ENCODE results near the gene BMPR1B.

BMPR1B gene

GRCh38 chr4:94757192-94758140, at the start of gene BMPR1B:
BMPR1B (plus strand) TSS chr4:94757955; CDS start chr4:95104425, 346,470 bp downstream.
- peak; percentile 77 for FAIRE-seq

DNA sequence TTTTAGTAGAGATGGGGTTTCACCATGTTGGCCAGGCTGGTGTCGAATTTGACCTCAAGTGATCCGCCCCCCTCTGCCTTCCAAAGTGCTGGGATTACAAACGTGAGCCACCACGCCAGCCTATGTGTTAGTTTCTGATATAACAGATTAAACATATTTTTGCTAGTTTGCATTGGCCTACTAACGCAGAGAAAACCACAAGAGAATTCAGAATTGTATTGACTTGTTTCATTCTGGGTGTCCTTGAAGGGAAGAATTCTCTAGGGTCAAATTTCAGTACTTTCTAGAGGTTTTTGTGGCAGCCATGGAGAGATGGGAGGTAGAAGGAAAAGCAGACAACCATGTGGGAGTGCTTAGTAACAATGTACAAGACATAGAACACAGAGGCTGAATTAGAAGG, 46.1 kb upstream of the BMPR1B start:
- FAIRE-seq = no peak

DNA sequence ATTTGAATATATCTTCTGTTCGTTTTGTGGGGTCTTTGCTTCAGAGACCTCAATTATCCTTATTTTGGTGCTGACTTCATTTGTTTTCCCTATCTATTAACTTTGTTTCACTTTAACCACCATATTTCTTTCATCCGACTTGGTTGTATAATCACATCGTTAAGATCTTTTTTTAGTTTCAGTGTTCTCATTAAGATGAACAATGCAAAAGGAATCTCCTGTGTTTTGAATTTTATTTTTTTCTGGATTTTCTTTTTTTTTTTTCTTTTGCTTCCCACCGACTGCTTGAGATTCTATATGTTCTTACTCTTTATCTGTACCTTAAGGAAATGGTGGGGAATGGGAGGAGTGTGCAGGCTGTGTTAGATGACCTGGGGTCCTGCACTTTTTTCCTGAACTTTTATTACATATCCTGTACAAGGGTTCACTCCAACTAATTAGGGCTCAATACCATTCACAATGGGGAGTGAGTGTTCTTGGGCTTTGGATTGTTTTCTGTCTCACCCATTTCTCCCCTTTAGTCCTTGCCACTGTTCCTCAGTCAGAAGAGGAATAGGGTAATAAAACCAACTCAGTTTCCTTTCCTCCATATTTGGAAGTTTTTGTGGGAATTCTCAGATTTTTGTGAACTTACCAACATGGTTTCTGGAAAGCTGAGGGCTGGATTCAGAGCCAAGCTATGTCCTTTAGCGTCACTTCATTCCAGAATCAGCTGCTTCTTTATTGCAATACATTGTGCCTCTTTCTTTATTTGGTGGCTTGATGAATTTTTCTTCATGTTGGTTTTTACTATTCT, 43.2 kb upstream of the BMPR1B start:
- no peak for FAIRE-seq

- FAIRE-seq = no peak
These were observed 42.0 kb upstream of the BMPR1B start for GRCh38 chr4:94715726-94716125.

GRCh38 chr4:94721310-94721709, 36.4 kb upstream of the BMPR1B start:
- no peak for FAIRE-seq

DNA sequence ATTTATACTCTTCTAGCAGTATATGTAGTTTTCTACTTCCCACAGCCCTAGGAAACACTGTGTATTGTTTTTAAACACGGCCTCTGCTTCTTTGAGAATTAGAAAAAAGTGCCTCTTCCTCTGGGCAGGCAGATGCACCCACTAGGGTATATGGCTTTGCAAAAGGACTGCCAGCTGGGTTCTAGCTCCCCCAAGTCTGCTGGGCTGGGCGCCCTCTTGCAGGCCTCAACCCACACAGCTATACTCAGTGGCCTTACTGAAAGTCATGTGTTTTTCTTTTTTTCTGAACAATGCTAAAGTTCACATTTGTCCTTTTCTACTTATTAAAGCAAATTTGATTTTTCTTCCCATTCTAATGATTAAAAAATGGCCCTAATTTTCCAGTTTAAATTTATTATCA, 35.5 kb upstream of the BMPR1B start:
- FAIRE-seq = no peak

DNA sequence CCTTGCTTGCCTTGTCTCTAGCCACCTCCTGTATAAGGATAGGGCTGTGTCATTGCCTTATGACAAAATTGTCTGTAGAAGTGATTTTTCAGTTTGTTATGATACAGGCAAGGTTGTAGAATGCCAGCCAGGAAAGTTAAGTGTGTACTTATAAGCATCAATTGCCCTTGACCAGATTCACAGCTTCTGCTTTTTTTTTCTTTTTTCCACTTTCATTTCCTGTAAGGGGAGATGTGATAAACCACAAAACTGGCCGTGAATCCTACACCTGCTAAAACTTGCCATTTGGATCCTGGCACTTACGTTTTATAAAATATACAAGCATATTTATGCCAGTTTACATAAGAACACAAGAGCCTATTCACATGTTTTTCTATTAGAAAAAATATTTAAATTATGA, 35.0 kb upstream of the BMPR1B start:
- FAIRE-seq = no peak

DNA sequence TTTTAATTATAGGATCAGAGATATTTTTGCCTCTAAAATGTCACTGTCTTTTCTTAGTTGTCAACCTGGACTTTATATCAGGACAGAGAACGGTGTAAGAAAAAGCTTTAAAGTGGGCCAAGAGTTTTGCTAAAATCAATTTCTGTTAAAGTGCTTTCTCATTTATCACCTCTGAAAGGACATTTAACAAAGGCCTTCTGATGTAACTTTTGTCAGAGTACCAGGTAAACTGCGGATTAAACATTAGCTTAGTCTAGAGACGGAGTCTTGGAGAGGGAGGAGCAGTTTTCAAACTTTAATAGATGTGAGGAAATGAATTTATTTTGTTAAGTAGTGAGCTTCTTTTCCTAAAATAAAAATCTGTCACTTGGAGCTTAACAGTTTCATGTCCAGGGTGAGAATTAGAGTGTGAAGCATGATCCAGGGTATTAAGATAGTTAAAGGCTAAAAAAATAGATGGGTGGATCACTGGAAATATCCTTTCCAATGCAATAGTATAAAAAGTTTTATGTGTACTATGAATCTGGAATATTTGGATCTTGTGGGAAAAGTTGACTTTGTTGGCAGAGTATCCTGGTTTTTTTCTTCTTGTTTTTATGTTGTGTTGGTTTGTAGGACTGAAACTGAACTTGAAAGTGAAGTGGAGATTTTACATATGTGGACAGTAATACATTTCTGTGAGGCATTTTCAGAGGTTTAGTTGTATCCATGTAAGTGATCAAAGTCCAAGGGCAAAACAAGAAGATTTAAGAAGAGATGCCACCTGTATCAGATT, 33.6 kb upstream of the BMPR1B start:
- no peak for FAIRE-seq

- FAIRE-seq = no peak
These were observed 31.1 kb upstream of the BMPR1B start for GRCh38 chr4:94726524-94727123.

DNA sequence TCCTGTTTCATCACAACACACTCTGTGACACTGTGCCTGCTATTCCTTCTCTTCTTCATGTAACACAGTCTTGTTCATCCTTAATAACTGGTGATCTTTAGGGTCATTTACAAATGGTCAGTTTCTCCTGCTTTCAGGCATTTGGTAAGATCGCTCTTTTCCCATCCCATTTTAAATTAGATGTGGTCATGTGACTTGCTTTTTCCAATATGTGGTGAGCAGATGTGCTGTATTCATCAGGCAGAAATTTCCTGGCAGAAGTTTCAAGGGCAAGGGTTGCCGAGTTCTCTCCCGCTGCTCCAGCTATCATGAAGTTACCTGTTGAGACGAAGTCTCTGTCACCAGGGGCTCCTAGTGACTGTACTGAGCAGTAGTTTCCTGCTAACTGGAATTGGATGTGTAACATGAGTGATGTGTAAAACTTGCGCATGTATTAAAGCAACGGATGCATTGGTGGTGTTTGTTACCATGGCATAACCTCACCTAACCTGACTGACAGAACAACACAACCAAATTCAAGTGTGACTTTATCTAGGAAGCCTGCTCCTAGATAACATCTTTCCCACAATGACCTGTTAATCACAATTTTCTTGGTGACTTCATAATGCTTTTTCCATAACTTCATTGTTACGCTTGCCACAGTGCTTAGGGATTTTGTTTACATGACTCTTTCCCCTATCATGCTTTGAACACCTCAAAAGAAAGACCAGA, 29.5 kb upstream of the BMPR1B start:
- FAIRE-seq = no peak

- no peak for FAIRE-seq
These were observed 25.4 kb upstream of the BMPR1B start for GRCh38 chr4:94732358-94732698.

DNA sequence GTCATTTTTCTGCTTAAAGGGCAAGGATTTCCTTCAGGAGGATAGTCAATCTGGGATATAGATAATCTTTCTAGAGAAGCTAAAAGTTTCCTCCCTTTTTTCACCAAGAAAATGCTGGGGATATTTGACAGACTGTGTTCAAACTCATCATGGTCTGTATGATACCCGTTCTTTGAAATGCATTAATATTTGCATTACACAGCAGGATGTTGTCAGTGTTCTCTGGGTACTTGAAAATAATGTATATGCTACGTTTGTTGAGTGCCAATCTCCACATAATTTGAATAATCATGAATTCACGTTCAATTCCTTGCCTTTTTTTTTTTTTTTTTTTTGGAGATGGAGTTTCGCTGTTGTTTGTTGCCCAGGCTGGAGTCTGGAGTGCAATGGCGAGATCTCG, 18.0 kb upstream of the BMPR1B start:
- FAIRE-seq = no peak

DNA sequence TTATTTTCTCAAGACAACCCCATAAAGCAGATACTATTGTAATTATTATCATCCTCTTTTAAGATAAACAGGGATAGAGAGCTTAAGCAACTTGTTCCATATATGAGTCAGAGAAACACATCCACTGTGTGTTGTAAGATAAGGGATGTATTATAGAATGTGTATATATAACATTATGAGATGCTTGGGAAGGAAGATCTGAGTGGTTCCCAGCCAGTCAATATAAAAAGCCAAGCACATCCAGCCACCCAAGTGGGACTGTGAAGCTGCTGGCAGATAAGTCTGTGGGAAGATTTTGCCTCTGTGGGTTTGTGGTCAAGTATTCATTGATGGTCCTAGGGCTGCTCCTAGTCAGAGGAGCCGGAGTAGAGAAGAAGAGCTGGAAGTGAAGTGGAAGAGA, 16.5 kb upstream of the BMPR1B start:
- no peak for FAIRE-seq

DNA sequence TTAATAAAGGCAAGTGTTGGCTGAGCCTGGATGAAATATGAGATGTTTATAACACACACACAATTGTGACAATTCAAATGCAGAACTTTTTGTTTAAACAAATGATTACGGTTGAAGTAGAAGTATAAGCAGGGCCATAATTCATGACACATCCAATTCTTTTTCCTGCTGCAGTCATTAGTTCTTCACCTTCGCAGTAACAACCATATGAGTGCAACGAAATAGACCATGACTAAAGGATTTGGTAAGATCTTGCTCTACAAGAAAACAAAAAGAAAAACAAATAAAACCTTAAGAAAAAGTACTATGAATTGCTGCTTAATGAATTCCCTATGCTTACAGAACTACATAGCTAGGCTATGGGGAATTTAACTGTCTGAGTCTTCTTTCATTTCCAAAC, 13.9 kb upstream of the BMPR1B start:
- FAIRE-seq = no peak

DNA sequence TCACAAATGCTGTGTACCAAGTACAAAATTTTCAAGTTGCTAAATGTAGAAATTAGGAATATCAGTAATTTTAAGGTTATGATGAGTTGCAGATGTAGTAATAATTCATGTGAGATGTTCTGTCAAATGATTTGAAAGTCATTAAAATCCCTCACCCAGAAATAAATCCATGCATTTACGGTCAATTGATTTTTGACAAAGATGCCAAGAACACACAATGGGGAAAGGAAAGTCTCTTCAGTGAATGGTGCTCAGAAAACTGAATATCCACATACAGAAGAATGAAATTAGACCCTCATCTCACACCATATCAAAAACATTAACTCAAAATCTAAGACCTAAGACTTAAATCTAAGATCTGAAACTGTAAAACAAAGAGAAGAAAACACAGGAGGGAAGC, 12.9 kb upstream of the BMPR1B start:
- no peak for FAIRE-seq

GRCh38 chr4:94746746-94747145, 11.0 kb upstream of the BMPR1B start:
- FAIRE-seq = no peak

DNA sequence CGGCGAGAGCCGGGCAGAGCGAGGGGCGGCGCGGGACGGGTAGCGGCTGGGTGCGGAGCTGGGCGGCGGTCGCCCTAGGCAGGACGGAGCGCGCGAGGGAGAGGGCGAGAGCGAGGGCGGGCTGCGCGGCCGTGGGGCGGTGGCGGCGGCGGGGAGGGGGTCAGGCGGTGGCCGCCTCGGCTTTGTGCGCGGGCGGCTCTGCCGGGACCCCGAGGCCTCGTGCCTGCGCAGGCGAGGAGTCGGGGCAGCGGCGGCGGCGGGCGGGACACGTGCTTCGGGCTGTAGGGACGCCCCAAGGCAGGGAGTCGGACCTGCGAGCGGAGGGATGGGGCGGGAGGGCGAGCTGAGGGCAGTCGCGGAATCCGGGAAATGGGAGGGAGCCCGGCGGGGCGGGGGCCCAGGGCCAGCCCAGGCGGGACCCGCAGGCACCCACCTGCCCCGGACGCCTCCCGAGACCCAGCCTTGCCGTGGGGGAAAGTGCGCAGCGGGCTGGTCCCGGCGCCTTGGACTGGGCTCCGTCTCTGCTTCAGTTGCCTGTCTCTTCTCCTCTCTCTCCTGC, 465 bp downstream of the BMPR1B start:
- no peak for FAIRE-seq

DNA sequence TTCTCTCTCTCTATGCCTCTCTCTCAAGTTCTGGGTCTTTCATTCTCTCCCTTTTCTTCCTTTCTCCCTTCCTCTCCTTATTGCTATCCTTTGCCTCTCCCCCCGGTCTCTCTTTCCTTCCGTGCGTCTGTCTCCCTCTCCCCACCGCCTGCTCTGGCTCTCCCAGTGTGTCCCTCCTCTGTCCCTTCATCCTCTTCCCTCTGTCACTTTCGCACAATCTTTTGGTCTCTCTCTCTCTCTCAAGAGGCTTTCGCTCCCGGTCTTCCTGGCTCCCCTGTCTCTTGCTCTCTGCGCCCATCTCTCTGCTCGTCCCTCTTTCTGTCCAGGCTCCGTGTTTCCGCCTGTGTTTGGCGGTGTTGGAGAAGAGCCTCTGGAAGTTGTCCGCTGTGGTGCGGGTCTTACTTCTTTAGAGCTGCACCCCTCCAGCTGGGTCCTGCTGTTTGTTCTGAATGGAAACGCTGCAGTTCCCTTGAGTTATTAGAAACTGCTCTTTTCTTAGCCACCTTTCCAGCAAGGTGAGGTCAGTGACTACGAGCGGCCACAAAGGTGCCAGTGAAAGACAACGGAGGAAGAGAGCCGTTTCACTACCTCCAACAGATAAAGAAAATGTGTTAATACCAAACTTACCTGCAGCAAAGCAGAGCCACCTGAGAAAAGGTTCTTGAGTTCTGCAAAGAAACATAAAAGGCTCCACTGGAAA, 1.1 kb downstream of the BMPR1B start:
- no peak for FAIRE-seq

- FAIRE-seq = no peak
These were observed 2.0 kb downstream of the BMPR1B start for GRCh38 chr4:94759767-94760211.

DNA sequence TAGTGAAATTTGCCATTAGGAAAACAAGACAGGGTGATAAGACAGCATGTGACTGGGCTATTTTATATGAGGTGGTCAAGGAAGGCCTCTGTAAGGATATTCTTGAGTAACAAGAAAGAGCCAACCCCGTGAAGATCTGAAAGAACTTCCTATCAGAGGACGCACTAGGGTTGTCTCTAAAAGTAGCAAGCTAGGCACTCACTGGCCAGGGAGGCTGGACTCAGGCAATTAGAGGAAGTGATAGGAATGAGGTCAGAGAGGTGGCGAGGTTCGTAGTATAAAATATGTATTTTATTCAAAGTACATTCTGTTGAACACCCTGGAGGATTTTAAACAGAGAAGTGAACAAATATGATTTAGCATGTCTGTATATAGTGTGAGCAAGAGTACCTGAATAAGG, 4.6 kb downstream of the BMPR1B start:
- no peak for FAIRE-seq

DNA sequence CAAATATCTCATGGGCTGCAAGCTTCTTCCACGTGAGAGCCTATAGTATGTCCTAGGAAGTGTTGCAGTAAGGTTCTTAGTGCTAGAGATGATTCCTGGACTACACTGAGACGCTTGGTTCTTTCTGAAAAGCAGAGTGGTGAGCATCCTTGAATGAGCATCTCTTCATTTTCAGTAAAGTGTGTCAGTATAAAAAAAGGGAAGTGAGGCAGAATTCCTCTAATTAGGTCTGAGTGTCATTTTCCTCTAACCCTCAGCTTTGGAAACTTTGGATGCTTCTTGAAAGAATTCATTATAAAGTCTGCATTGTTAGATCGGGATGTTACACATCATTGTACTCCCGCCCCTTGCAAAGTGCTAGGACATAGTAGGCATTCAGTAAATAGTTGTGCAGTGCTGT, 5.2 kb downstream of the BMPR1B start:
- no peak for FAIRE-seq

Data from islet of Langerhans (tissue), 1 donor.